Measurements from ENCODE around the gene MUSK.
"Not testable (repeated sequence)": the region's sequence is repeated elsewhere in the genome, so short reads cannot be mapped to it uniquely, and the experiment has no call there.

Gene MUSK

GRCh38 chr9:110814159-110814558, 145.6 kb downstream of the MUSK start:
- no peak for DNase-seq

GRCh38 chr9:110815361-110815760, 146.8 kb downstream of the MUSK start:
- no peak for DNase-seq

GRCh38 chr9:110820381-110820780, 151.8 kb downstream of the MUSK start:
- DNase-seq: no peak

DNA sequence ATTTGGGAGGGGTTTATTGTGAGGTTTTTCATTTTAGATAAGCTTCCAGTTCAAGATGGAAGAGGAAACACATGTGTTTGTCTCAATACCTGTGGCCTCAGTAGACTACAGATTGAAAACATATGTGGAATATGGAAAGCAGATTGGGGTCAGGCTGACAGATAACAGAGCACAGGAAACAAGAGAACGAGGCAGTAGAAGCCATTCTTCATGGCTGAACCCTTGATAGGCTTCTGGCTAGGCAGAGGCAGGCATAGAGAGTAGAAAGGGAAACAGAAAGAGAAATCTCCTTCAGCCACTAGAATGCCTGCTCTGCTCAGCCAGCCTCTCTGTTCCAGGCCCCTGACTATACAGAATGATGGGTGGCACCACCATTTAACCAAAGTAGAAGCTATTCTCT, 152.5 kb downstream of the MUSK start:
- DNase-seq: no peak

- DNase-seq: not testable (repeated sequence)
Measured at GRCh38 chr9:110825129-110825528, 156.5 kb downstream of the MUSK start.

DNA sequence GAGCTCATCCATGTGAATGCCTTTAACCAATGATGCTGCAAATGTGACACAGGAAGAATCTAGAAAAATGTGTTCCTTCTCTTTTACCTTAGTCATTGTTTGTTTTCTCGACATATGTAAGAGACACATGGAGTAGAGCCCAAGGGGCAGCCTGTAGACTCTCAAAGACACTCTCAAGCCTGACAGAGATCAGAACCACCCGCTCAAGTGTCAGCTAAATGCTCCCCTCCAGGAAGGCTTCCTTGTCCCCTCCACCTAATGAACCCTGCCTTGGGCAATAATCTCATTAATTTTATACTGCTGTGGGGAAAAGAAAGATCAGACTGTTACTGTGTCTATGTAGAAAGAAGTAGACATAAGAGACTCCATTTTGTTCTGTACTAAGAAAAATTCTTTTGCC, 157.4 kb downstream of the MUSK start:
- no peak for DNase-seq

- DNase-seq: not testable (repeated sequence)
Measured at GRCh38 chr9:110826400-110826799, 157.8 kb downstream of the MUSK start.

DNA sequence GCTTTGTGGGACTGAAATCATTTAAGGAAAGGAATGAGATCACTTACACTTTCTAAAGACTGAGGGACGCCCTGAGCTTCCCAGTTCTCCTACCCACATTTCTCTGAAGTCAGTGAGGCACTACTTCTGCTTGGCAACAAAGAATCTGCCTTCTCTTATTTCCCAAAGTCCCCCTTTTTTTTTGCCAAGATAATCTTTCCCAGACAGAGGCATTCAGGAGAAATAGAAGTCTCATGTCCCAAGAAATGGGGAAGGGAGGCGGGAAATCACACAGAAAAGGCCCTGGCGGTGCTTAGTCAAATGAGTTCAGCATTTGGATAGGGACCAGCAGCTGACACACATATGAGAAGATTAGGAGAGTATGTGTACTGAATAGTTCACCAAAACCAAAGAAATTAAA, 159.7 kb downstream of the MUSK start:
- DNase-seq: no peak

GRCh38 chr9:110830495-110830894, 161.9 kb downstream of the MUSK start:
- DNase-seq: no peak

- DNase-seq: no peak
Measured at GRCh38 chr9:110832926-110833325, 164.3 kb downstream of the MUSK start.

- DNase-seq: no peak
Measured at GRCh38 chr9:110835404-110835803, 166.8 kb downstream of the MUSK start.

DNA sequence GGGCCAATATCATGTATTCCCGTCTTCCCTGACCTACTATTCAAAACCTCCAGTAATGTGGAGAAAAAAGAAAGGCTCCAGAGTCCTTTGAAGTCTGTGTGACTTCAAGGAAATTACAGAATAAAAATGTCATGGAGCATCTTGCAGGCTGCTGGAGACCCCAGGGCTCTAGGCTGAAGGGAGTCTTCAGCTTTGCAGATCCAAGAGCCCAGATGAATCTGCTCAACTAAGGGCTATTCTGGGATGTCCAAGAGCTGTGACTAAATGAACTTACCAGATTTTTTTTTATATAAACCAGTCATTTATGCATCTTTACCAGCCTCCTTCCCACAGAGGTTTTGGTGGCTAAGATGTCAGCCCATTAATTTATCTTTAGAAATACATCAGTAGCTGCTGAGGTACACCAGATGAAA, 167.3 kb downstream of the MUSK start:
- no peak for DNase-seq

DNA sequence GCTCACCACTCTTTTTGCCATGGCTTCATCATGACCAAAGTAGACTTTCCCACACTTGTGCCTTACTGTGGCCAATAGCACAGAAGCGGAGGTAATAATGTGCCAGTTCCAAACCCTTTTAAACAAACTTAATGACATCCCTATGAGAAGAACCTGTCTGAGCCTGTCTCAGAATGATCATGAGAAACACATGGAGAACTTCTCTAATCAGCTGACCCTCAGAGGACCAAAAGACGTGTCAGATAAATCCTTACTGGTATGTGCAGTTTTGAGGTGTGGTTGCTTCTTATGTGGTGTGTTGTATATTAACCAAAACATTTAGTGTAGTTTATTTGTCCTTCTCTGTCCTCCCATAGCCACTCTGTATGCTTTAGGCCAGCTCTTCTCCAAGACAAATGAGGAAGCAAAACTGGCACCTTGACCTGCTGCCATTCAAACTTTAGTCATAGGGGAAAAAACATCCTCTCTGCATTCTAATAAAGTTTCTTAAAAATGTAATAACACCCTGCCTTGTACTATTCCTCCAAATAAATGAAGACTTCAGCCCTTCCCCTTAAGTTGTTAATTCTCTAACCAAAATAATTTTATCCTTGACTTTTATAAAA, 168.9 kb downstream of the MUSK start:
- DNase-seq: no peak

DNA sequence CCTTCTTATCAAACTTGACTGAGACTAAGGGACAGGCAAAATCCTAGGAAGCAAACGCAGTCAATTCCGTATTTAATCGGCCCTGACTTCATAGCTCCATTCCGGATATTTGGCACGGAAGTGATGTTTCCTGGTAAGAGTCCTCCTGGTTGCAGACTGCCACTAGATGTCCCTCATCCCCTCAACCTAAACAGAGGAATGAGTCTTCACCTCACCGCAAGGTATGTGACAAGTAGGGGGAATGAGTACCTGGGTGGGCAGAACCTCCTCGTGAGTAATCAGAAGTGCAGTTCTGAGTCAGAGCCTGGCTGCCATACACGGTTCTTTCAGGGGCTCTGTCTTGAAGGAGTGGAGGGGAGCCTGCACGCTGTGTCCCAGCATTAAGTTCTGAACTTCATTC, 173.6 kb downstream of the MUSK start:
- no peak for DNase-seq

DNA sequence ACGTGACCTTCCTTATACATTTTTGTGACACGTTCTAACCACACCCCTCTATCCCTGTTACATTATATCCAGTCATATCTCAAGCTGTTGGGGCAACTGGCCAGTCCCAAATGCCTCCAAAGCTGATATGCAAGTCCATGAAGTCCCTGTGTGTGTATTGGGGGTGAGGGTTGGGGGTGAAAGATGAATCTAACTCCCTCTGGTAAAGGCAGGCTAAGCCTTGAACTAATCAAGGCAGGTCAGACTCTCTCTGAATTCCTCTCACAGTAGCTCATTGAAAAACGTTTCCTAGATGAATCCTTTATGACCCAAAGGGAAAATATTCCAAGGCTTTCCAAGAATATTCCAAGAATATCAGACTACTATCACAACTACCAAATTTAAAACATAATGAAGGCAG, 174.4 kb downstream of the MUSK start:
- DNase-seq: no peak

DNA sequence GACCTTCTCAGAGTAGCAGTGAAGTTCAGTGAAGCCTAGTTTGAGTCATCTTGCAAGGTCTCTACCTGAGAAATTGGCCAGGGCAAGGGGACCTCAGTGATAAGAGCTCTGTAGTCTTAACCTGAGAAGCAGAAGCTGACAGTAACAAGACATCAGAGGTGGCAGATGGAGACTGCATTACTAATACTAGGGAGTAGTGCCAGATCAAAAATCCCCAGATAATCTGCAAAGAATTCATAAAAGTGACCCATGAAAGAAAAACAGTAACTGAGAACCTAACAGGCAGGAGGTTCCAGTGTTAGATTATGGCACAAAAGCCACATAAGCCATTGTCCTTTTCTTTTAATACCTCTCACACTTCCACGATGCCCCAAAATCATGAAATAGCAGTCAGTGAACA, 175.5 kb downstream of the MUSK start:
- no peak for DNase-seq

DNA sequence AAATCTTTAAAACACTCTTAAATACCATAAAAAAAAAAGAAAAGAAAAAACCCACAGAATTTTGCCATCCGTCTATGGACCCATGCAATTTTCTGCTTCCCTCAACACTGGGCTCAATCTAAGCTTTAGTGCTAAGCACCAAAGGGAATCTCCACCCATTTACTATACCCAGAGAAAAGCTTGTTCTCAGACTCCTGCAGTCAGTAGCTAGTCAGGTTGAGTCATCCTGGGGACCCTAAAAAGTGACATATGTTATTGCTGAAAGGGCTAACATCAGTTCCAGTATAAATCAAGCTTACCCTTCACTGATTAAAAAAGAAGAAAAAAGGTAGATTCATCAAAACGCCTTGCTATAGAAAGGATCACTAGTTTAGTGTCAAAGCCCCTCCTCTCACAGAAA, 177.6 kb downstream of the MUSK start:
- DNase-seq: no peak

- no peak for DNase-seq
Measured at GRCh38 chr9:110847671-110848070, 179.1 kb downstream of the MUSK start.

DNA sequence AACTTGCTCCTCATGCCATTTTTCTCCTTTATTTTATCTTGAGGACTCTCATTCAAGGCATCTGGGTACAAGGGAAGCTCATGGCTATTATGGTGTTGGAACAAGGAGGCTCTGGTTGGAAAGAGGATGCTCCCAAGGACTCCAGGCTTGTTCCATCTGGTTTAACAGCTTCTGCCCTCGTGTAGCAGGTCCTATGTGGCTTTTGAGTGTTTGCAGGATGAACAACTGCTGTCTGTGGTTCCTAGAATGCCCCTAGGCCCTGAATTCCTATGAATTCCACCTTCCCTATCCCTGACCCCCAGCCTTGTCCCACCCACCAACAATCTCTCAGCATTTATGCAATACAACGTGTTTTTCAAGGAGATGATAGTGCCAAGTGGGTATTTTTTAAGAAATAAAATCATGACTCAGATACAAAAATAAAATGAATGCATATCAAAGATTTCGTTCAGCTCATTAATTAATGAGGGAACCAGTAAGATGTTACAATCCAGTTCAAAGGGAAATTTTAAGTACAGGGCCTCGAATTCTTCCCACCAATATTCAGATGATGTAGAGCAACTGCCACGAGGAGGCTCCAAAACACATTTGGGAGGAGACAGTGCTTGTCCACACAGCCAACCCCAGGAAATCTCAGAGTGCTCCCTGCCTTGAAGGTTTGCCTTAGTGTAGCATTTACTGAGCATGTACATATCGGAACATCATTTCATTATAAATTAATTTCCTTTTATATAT, 182.0 kb downstream of the MUSK start:
- DNase-seq: no peak

All from NCI-H510A treated with DMSO at 0.1 percent for 48 hours (cell line).